Endothelial cell of umbilical vein (primary cell): Measurements from ENCODE around the gene PGA5. TPM values are rescaled to one million over a fixed set of nuclear protein-coding genes. Genes with fewer than 3 reads are reported as not detected.

Experiments
- BruUV-seq: library from RNA; stranded (reverse); fragments of 400-500 nt; replicated peaks from 2 replicates; lab custom pipeline; 2021; lab: Mats Ljungman, UMichigan
- CTCF ChIA-PET: fragments of 300-600, 350-600 bp; sonication (Branson Sonifier 250); formaldehyde crosslinking; loops from one replicate; lab custom pipeline; 2021; ENCODE audit warnings: antibody characterized with exemption, inconsistent platforms; lab: Charles Lee
- POLR2A ChIA-PET: fragments of 300-600, 350-600 bp; sonication (Branson Sonifier 250); formaldehyde crosslinking; loops from one replicate; lab custom pipeline; 2021; ENCODE audit warnings: antibody characterized with exemption, inconsistent platforms; lab: Charles Lee
- DNase-seq: peaks from one replicate; pipeline ENCODE4 v3.0.0-alpha.2; 2011; ENCODE audit warnings: low read depth, low spot score
- FAIRE-seq: peaks from 2 replicates; lab custom pipeline; 2011; peaks lifted over from hg19 to GRCh38; lab: Jason Lieb, UNC
- H2AFZ ChIP-seq: 2 replicates; pipeline ENCODE4 v1.6.0; 2012; ENCODE audit warnings: low read depth, low read length, control low read depth, inconsistent platforms
- H3K27ac ChIP-seq: 2 replicates; pipeline ENCODE4 v1.5.1; 2011; ENCODE audit warnings: low read depth, mild to moderate bottlenecking, control low read depth, low read length, moderate library complexity; ENCODE audit not compliant: insufficient read depth
- H3K27me3 ChIP-seq, 2 experiments: 2 replicates each; pipeline versions ENCODE4 v1.6.0 to v1.6.1; 2011; ENCODE audit warnings: low read length in 2 of 2, mixed read lengths in 1 of 2; ENCODE audit not compliant: control insufficient read depth in 2 of 2, insufficient read depth in 2 of 2
- H3K36me3 ChIP-seq, 2 experiments: 2 replicates in 1 of 2; 3 replicates in 1 of 2; pipeline ENCODE4 v1.5.1; 2011; ENCODE audit warnings: low read length in 2 of 2, mild to moderate bottlenecking in 1 of 2, moderate library complexity in 1 of 2; ENCODE audit not compliant: control insufficient read depth in 2 of 2, insufficient read depth in 2 of 2; ENCODE audit errors: extremely low read depth in 1 of 2
- H3K4me1 ChIP-seq: 3 replicates; pipeline ENCODE4 v1.5.1; 2011; ENCODE audit warnings: mild to moderate bottlenecking, low read length; ENCODE audit not compliant: control insufficient read depth, insufficient read depth; ENCODE audit errors: extremely low read depth
- H3K4me2 ChIP-seq: 2 replicates; pipeline ENCODE4 v1.6.1; 2011; ENCODE audit warnings: low read length, control low read depth, mixed read lengths; ENCODE audit not compliant: insufficient read depth
- H3K4me3 ChIP-seq, 3 experiments: fragments of 200-600 bp in 1 of 3; sonication (generic), shearing (Covaris generic) in 1 of 3; replicated peaks in 1 of 3; 2 replicates each; pipeline ENCODE4 v1.5.1; 2011 to 2016; ENCODE audit warnings: control low read depth in 3 of 3, low read length in 3 of 3, mild to moderate bottlenecking in 2 of 3, inconsistent platforms in 1 of 3, low read depth in 1 of 3, moderate library complexity in 1 of 3; ENCODE audit not compliant: insufficient read depth in 1 of 3
- H3K79me2 ChIP-seq: 2 replicates; pipeline ENCODE4 v1.6.0; 2012; ENCODE audit warnings: low read length, inconsistent platforms; ENCODE audit not compliant: control insufficient read depth, insufficient read depth
- H3K9ac ChIP-seq: replicated peaks from 2 replicates; pipeline ENCODE3; 2011; ENCODE audit warnings: low read length, control low read depth; ENCODE audit not compliant: insufficient read depth; ENCODE audit errors: extremely low read depth
- H3K9me1 ChIP-seq: replicated peaks from 3 replicates; pipeline ENCODE4 v1.6.0; 2011; ENCODE audit warnings: mild to moderate bottlenecking, low read length; ENCODE audit not compliant: control insufficient read depth, insufficient read depth; ENCODE audit errors: extremely low read depth
- H3K9me3 ChIP-seq: replicated peaks from 2 replicates; pipeline ENCODE4 v1.5.1; 2012; ENCODE audit warnings: low read length, inconsistent platforms; ENCODE audit not compliant: control insufficient read depth, insufficient read depth
- H4K20me1 ChIP-seq: replicated peaks from 2 replicates; pipeline ENCODE3; 2011; ENCODE audit warnings: mild to moderate bottlenecking, low read length; ENCODE audit not compliant: control insufficient read depth, insufficient read depth; ENCODE audit errors: extremely low read depth
- CTCF ChIP-seq, 2 donors: IDR thresholded peaks; 1 replicate in 1 of 2; 2 replicates in 1 of 2; pipeline ENCODE4 v1.5.1; 2011; ENCODE audit warnings: low read length in 2 of 2, mild to moderate bottlenecking in 2 of 2, moderate library complexity in 2 of 2, control low read depth in 1 of 2, inconsistent platforms in 1 of 2, low read depth in 1 of 2; ENCODE audit not compliant: insufficient read depth in 1 of 2; ENCODE audit errors: extremely low read depth in 1 of 2
- EZH2 ChIP-seq: IDR thresholded peaks from 2 replicates; pipeline ENCODE4 v1.6.1; 2012; ENCODE audit warnings: borderline replicate concordance, low read depth, mild to moderate bottlenecking, moderate library complexity, low read length, inconsistent platforms; ENCODE audit not compliant: severe bottlenecking
- FOS ChIP-seq: IDR thresholded peaks from 2 replicates; pipeline ENCODE4 v1.6.1; 2011; ENCODE audit warnings: mild to moderate bottlenecking, low read length, moderate library complexity, borderline replicate concordance; ENCODE audit not compliant: insufficient read depth
- GATA2 ChIP-seq: IDR thresholded peaks from 2 replicates; pipeline ENCODE4 v1.7.0; 2011; ENCODE audit warnings: low read depth, mild to moderate bottlenecking, moderate library complexity, mixed read lengths, low read length; ENCODE audit not compliant: insufficient read length, insufficient read depth
- JUN ChIP-seq: IDR thresholded peaks from 2 replicates; pipeline ENCODE4 v1.6.1; 2011; ENCODE audit warnings: borderline replicate concordance, low read depth; ENCODE audit not compliant: insufficient read length, insufficient read depth
- MYC ChIP-seq: IDR thresholded peaks from one replicate; pipeline ENCODE4 v1.6.1; 2011; ENCODE audit warnings: mild to moderate bottlenecking, low read depth, low read length
- POLR2A ChIP-seq: IDR thresholded peaks from 2 replicates; pipeline ENCODE4 v1.6.1; 2012; ENCODE audit warnings: low read depth, mild to moderate bottlenecking, control low read depth, low read length
- POLR2AphosphoS5 ChIP-seq: IDR thresholded peaks from 2 replicates; pipeline ENCODE4 v1.6.1; 2012; ENCODE audit warnings: low read depth, mild to moderate bottlenecking, control low read depth, low read length, moderate library complexity; ENCODE audit not compliant: insufficient read depth
- dilution Hi-C: fragments of 300-500 bp; cut with MboI; formaldehyde crosslinking; loops from one replicate; pipeline ENCODE4 v1.15.0; 2019; ENCODE audit warnings: low sequenced_read_pairs; ENCODE audit not compliant: extremely low pct_ligation_motif_present
- intact Hi-C: fragments of 100-400 bp; cut with micrococcal nuclease; formaldehyde crosslinking; loops from one replicate; pipeline ENCODE4 v1.10.0; 2022
- polyA plus RNA-seq, 4 experiments: library from polyadenylated mRNA; depleted of rRNA in 3 of 4; stranded (reverse) in 3 of 4; unstranded in 1 of 4; fragments of >200 nt; gene quantifications; 2 replicates each; pipeline versions ENCODE4 v1.2.1 to v1.2.3, GENCODE V29; 2011 to 2012; ENCODE audit warnings: missing spikeins in 1 of 4
- total RNA-seq: library from RNA; stranded (reverse); gene quantifications from 2 replicates; pipeline ENCODE4 v1.2.3, GENCODE V29; 2021
- TF ChIP-seq, protein P1 (sequence below): IDR thresholded peaks from 2 replicates; pipeline ENCODE4 v1.6.1; 2011; ENCODE audit not compliant: insufficient read depth, insufficient read length

PGA5 gene
- total and polyA plus RNA-seq, 2 donors (not counting 3 experiments of a cell fraction or from before 2014, with no cell fraction given) = not detected

DNA sequence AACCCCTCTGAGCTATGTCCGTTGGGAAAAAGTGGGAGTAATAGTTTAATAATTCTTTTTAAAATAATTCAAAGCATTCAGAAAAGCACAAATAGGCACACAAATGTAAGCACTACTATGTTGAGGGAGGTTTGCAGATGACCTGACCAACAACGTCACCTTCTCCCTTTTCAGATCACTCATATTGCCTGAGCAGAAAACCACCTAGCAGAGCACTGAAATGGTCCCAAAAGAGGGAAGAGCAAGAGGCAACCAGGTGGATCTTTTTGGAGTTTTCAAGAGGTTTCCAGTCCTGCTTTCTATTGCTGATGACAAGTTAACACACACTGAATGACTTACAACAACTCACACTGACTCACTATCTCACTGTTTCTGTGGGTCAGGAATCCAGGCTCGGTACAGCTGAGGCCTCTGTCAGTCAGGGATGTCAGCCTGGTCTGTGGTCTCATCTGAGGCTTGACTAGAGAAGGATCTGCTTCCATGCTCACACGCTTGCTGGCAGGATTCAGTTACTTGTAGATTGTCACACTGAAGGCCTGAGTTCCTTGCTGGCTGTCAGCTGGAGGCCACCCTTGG lies 41.9 kb upstream of the PGA5 start:
- Histone ChIP-seq H3K9me3 (no peaks in the 10 kb centered on the region), H3K27ac (no peak overlapping the region), H3K4me3 (no peak overlapping the region), H4K20me1 (no peaks in the 10 kb centered on the region), H3K4me1 (no peaks in the 10 kb centered on the region), H3K4me2 (no peak overlapping the region), H3K9ac (no peak overlapping the region), H3K79me2 (no peaks in the 10 kb centered on the region), H3K9me1 (no peaks in the 10 kb centered on the region), H3K27me3 (no peaks in the 10 kb centered on the region), H3K36me3 (no peaks in the 10 kb centered on the region), H2AFZ (no peak overlapping the region)
- BruUV-seq = no TSS peak
- DNase-seq (no peak), FAIRE-seq (no peak)
- ChIA-PET POLR2A (no interaction called here), CTCF (no interaction called here)
- TF ChIP-seq POLR2AphosphoS5 (no peak), JUN (no peak), MYC (no peak), CTCF (IDR thresholded peaks at IDR 0.05; ENCODE audit: extremely low read depth in 1 of 2, insufficient read depth in 1 of 2, low read depth in 1 of 2, low read length in 2 of 2) (no peak), GATA2 (no peak), FOS (no peak), EZH2 (no peak), POLR2A (no peak)
- TF ChIP-seq, protein P1, sequence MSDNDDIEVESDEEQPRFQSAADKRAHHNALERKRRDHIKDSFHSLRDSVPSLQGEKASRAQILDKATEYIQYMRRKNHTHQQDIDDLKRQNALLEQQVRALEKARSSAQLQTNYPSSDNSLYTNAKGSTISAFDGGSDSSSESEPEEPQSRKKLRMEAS = no peak
- intact Hi-C loops = no loop called here
- dilution Hi-C loops = no loop called here
